Fibroblast of skin of back (primary cell): ENCODE measurements around the gene PIGR.

Source experiments
- DNase-seq: peaks from one replicate; pipeline ENCODE4 v3.0.0-alpha.2; 2013

The PIGR gene

DNA sequence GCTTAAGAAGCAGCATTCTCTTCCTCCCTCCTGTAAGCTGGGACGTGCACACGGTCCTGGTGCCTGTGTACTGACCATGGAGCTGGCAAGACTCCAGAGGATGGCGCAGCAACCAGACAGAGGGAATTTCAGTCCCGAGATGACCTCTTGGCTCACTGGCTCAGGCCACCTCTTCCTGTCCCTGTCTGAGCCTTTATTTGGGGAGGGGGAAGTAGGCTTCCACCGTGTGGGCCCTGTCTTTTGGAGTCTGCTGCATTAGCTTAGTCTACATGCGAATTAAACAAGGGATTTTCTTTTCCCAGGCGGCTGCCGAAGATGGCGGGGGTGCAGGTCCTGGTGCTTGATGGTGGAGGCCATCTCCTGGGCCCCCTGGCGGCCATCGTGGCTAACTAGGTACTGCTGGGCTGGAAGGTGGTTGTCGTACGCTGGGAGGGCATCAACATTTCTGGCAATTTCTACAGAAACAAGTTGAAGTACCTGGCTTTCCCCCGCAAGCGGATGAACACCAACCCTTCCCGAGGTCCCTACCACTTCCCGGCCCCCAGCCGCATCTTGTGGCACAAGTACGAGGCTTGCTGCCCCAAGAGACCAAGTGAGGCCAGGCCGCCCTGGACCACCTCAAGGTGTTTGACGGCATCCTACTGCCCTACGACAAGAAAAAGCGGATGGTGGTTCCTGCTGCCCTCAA is 38.8 kb downstream of the PIGR start:
- DNase-seq: no peak

DNA sequence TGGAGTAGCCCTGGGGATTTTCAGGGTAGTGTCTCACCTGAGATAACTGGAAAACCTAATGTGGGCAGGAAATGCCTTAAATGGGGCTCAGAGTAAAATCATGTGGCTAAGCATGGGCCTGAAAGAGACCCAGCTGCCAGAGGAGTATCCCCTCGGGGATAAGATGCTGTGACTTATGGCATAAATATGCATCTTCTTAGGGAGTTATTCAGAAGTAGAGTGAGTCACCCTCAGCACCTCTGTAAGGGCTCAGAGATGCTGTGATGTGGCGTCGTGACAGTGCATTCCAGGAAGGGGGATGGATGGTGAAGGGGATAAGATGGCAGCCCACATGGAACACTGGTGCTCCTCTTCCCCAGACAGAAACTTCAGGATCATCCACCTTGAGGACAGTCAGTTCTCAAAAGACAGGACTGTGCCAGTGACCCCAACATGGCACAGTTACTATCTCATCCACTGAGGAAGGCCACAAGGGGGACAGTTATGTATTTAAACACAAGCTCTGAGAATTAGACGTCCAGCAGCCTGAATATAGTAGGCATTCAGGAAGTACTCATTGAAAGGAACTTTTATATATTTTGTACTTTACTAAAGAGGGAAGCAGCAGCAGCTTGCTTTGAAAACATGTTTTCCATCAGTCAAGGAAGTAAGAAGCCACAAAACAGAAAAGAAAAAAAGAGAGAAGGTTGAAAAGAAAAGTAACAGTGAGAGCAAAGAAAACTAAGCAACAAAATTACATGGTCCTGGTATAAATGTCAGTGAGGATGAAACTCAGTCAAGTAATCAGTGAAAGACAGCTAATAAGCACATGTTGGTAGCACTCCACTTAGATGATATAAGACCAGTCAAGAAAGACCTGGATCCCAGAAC is 40.7 kb downstream of the PIGR start:
- peak; percentile 99 for DNase-seq

DNA sequence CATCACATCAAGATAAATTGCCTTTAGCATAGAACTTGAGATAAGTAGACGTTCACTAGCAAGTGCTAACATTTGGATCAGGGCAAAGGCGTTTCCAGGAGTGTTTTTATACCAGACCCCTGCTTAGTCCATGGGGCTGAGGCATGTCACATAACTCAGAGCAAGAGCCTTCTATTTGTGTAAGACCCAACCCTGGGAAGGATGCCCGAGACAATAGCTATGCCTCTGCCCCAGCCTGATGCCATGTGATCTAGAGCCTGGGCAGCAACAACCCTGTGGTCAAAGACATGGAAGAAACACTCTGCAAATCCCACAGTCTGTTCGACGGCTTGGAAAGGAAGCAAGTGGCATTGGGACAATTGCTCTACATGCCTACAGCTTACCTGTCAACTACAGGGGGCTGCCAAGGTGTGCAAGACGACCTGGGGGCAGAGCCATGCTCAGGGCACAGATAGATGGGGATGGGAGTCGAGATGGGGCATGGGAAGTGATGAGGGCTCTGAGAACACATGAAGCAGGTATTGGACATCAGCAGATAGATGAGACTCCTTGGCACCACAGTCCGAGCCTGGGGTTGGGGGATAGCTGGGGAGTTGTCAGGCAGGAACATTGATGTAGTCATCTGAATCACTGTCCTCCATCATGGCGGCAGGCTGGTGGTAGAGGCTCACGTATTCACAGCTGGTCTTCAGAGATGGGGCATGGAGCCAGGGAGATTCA is 41.7 kb downstream of the PIGR start:
- DNase-seq: no peak

DNA sequence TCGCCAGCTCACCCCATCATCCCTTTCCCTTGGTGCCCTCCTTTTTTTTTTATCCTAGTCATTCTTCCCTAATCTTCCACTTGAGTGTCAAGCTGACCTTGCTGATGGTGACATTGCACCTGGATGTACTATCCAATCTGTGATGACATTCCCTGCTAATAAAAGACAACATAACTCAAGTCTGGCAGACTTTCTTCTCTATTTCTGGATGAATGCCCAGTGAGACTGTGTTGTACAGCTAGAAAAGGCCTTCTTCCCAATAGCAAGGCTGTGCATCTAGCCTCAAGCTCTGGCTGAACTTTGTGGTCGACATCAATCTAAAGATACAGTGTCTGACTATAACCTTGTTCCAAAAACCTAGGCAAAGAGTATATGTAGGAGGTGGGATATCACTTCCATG is 42.6 kb downstream of the PIGR start:
- no peak for DNase-seq

DNA sequence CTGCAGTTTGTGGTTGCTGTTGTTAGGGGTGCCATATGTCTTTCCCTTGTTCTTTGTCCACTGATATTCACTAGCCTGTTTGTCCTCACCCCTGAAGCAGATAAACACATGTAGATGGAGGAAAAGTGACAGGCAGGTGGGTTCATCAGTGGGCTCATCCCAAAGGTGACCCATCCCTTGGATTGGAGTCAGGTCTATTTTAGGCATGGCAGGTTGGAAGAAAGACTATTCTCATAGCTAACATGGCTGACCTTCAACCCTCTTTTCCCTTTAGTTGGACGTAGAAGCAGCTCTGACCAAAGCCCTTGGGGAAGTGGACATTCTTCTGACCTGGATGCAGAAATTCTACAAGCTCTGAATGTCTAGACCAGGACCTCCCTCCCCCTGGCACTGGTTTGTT is 43.6 kb downstream of the PIGR start:
- no peak for DNase-seq

DNA sequence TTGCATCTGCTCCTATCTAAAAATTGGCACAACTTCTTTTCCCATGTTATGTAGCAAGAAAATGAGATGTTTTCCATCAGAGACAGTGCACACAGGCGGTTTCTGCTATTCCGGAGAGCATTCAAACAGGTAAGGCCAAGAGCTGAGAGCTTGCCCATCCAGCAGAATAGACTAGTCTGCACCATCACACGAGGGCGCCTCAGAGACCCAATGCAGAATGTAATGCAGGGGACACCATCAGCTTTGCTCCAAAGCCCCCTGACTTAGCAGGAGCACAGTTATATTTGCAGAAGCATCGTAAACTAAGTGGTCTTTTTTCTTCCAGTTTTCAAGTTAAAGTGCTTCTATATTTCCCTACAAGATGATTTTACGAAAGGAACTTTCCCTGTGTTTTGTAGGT is 44.3 kb downstream of the PIGR start:
- DNase-seq: no peak

DNA sequence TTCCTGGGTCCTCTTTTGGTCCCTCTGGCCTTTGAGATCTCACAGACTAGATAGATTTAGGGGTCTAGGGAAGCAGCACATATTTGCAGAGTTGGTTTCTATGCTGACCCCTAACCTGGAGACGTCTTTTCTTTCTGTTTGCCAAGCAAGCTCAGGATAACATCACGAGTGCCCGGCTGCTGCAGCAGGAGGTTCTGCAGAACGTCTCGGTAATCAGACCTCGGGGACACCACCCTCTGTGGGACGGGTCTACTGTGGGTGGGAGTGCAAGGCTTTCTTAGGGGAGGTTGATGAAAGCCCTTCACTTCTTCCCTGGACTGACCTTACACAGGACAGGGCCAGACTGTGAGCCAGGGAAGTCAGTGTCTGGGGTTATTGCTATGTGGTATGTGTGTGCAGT is 46.1 kb downstream of the PIGR start:
- no peak for DNase-seq

DNA sequence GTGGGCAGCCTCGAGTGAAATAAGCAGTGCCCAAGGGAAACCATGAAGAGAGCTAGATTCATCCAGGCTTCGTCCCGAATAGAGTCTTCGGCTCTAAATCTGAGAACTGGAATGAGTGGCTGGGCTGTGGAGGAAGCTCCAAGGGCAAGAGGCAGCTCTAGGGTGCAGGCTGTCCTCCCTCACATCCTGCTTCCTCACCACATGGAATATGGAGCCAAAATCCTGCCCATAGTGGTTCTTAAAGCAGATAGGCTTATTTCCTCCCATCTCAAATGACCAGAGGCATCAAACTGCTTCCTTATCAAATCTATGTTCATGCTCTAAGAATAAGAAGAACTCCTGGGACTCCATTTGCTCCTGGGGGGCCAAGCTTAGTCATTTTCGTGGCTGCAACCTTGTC is 46.5 kb downstream of the PIGR start:
- no peak for DNase-seq

DNA sequence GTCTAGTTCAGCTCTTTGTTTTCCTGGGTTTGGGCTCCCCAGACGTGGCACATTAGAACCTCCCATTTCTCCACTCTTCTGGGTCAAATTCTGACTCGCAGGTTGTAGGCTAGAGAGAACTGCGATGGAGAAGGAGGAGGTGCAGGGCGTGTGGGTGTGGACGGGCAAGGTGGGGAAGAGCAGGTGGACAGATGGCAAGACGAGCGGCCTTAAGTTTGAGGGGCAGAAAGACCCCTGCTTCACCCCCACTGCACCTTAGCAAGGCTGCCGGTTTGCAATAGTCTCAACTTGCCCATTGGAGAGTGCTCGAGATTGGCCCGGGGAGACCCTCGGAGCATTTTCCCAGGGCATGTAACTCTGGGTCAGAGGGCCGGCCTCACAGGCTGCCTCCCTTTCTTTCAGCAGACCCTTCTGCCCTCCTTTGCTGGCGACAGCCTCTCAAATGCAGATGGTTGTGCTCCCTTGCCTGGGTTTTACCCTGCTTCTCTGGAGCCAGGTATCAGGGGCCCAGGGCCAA is 47.3 kb downstream of the PIGR start:
- no peak for DNase-seq

DNA sequence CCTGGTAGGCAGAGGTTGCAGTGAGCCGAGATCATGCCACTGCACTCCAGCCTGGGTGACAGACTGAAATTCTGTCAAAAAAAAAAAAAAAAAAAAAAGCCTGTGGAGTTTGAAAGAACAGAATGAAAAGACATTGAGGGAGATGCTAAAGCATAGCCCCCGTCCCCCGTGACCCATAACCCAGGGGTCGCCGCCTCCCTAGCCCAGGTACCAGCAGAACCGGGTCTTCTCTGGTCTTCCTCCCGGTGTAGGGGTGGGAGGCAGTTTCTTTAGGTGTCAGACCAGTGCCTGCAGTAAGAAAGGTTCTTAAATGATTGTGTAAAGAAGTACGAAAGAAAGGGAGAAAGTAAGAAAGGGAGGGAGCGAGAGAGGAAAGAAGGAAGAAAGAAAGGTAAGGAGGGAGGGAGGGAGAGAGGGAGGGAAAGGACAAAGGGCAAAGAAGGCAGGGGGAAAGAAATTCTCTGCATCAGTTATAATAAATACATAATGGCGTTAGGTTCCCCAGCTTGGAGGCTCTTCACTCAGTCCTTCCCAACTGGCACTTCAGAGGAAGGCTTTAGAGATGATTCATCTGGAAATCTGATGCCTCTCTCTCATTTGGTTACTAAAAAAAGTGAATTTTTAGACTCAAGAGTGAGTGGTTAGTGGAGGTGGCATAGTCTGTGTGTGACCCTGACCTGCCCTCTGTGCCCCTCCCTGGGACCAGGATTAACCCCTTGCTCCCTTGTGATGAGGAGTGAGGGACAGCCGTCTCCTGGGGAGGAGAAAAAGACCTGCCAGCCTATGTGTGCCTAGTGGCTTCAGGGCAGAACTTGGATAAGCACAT is 48.0 kb downstream of the PIGR start:
- peak; percentile 74 for DNase-seq

DNA sequence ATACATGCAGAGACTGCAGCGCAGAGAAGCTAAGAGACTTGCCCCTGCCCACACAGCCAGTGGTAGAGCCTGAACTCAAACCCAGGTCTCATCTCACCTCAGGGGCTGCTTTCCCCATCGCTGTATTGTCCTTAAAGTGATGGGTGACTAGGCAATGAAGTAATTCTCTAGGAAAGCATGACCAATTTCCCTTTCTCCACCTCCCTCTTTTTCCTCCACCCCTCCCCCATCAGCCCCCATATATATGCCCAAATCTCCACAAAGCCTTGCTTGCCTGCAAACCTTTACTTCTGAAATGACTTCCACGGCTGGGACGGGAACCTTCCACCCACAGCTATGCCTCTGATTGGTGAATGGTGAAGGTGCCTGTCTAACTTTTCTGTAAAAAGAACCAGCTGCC is 49.1 kb downstream of the PIGR start, which contains the start of gene IL24:
IL24 (plus strand) TSS at position 269 of the 400 bp plus-strand sequence. CDS start 390 bp downstream, outside the sequence.
- DNase-seq: no peak

DNA sequence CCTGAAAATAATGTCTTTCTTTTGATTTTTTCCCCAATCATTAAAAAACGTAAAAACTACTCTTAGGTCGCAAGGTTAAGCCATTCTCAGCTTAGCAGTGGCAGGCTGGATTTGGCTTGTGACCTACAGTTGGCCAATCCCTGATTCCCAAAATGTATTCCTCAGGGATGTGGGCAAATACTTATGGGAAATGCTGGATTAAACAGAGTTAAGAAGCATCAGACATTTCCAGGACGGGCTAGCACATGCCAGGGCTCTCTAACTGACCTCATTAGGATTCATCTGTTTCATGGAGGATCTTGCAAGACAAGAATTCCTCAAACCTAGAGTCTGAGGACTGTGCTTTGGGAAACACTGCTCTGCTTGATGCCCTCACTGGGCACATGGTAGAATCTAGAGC is 50.0 kb downstream of the PIGR start:
- no peak for DNase-seq

DNA sequence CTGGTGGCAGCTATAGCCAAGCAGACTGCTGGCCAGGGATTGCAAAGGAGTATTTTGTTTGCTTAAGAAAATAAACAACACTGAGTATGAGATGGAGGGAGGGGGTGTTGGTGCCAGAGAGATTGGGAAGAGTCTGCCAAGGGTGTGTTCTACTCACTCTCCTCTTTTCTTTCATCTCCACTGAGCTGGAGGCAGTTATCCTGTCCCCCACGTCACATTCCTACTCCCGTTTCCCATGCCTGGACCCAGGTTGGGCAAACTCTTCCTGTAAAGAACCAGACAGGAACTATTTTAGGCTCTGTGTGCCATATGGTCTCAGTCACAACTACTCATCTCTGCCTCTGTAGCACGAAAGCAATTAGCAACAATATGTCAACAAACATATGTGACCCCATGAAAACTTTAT is 50.4 kb downstream of the PIGR start:
- DNase-seq: no peak

DNA sequence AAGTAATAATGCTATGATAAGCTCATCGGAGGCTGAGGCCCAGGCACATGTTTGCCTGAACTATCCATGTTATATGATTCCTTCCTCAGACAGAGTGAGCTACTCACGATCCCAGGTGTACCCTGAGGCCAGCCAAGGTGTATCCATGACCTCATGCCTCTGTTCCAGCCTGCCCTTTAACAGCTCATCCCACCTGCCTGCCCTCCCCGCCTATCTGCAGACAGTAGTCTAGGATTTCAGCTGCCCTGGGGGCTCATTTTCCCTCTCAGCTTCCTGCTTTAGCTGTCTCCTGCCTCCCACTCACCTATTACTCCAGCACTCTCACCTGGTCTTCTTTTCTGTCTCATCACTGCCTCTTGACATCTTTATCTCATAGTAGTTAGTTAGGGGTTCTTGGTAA is 50.9 kb downstream of the PIGR start:
- no peak for DNase-seq

DNA sequence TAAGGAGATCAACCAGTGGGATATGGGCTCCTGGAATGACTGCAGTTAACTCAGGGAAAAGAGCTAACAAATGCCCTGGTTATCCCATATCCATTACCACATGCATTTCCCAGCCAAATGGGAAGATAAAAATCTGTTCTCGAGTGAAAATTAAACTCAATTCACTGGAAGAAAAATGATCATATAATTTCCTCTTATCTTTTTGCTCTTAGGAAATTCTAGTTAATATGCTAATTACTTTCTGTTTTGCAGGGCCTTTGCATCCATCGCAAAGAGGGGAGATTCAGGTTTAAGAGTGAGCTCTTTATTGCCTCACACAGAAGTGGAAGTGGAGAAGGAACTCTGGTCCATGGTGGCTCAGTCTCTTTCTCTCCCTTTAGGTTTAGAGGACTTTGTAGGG is 52.9 kb downstream of the PIGR start:
- DNase-seq: no peak

DNA sequence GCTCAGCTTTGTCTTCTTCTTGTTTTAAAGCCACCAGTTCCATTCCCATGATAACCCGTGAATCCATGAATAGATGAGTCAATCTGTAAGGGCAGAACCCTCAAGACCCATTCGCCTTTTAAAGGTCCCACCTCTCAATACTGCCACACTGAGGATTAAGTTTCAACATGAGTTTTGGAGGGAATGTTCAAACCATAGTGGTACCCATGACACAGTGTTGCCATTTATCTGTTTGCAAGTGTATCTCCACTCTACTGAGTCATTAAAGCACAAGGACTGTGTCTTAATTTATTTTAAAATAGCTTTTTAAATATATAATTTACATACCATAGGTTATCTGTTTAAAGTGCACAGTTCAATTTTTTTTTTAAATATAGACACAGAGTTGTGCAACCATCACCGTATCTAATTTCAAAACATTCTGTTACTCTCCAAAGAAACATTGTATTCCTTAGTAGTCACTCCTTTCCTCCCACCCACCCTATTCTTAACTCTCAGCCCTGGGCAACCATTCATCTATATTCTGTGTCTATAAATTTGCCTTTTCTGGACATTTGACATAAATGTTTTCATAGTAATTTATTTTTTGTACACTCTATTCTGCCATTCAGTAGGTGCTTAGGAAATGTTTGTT is 53.8 kb downstream of the PIGR start:
- DNase-seq: no peak

DNA sequence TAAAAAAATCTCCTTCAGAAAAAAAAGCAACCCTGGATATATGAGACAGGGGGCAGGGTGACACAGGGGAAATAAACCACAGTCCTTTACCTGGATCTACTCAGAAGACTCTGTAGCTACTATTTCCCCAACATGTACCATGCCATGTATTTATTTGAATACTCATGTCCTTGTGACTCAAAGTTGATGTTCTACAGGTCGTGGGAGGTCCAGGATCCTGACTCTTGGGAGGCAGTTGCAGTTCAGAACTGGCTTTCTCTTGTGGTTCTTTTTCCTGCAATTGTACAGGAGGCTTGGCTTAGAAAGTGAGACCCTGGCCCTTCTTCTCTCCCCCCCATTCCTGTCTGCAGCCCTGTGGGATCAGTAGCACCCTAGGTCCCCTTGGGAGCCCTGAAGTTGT is 54.9 kb downstream of the PIGR start:
- DNase-seq: no peak

DNA sequence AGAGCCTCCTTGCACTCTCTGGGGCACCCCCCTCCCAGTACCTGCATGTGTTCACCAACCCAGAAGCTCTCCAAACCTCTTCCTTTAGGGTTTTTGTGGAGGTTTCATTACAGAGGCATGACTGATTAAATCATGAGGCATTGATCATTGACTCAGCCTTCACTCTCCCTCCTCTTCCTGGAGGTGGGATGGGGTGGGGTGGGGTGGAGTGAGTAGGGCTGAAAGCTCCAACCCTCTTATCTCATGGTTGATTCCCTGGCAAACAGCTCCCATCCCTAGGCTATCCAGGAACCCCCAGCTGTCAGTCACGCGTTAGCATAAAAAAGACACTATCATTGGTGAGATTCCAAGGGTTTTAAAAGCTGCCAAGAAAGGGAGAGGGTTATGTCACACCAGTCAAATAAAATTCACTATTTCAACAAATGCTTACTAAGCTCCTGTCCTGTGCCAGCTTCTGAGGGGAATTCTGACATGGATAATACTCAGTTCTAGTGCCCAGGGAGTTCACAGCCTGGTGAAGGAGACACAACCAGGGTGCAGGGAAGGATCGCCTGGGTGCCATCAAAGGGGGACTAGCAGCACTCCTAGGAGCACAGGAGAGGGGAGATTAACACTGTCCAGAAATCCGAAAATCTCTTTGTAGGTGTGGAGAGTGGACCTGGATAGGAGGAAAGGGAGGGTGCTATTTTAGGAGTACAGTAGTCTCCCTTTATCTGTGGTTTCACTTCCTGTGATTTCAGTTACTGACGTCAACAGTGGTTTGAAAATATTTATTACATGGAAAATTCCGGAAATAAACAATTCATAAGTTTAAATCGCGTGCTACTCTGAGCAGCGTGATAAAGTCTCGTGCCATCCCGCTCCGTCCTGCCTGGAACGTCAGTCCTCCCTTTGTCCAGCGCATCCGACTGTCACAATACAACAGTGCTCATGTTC is 55.9 kb downstream of the PIGR start:
- DNase-seq: no peak

DNA sequence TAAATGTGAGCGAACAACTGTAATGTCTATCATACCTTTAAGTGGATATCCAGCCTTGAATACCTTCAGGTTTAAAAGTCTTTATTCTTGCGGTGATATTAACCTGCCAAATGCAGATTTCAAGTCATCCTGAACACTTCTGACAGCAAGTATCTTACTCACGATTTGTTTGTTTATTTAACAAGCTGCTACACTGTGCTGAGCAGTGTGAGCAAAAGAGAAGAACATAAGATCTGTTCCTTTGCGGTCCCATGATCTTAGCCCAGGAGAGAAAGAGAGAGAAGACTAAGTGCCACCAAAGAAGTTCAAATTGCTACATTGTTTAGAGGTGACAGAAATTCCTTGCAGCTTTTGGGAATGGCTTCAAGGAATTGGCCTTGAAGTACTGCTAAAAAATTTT is 58.6 kb downstream of the PIGR start:
- DNase-seq: no peak

DNA sequence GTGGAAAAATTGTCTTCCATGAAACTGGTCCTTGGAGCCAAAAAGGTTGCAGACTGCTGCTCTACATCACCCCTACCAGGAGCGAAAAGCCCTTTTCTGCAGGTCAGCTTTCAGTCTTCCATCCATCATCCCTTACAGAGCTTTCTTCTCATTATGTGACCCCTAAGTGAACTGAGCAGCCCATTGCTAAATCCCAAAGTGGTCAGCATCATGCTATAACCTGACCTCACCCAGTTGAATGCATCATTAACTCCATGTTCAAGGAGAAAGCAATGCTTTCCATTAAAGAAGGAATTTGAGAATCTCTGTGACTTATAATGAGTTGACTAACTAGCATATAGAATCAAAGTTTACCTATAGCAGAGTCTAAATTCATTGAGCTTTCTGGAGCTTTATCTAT is 59.4 kb downstream of the PIGR start:
- no peak for DNase-seq
